Activated T-cell treated with anti-CD3 and anti-CD28 coated beads, Interleukin-2, amount 50 U/mL, for 72 hours (primary cell): ENCODE results near the gene RPL32. TPM values are rescaled to one million over a fixed set of nuclear protein-coding genes. Genes with fewer than 3 reads are reported as not detected.
A peak's percentile ranks its signal among the peaks of the same experiment; 100 is the strongest.

Experiments
- ATAC-seq, 2 donors: fragments of 150-1000 bp; cut with Tn5 transposase; replicated peaks in 1 of 2; 2 replicates each; pipeline ENCODE4 v1.10.0; 2021; ENCODE audit warnings: moderate library complexity in 2 of 2, mild to moderate bottlenecking in 1 of 2
- DNase-seq, 2 donors: peaks; one replicate each; pipeline ENCODE4 v3.0.0; 2021 to 2022; ENCODE audit warnings: mixed read lengths in 1 of 2
- H3K27ac Mint-ChIP-seq: one replicate; pipeline ENCODE4 v1.8.0; 2022; ENCODE audit warnings: mild to moderate bottlenecking, moderate library complexity, mixed read lengths
- H3K27me3 Mint-ChIP-seq: one replicate; pipeline ENCODE4 v1.8.0; 2022; ENCODE audit warnings: low read depth, mixed read lengths
- H3K36me3 Mint-ChIP-seq, 2 donors: one replicate each; pipeline ENCODE4 v1.8.0; 2022; ENCODE audit warnings: mixed read lengths in 2 of 2, mild to moderate bottlenecking in 1 of 2; ENCODE audit not compliant: insufficient read depth in 2 of 2
- H3K4me1 Mint-ChIP-seq: one replicate; pipeline ENCODE4 v1.8.0; 2022; ENCODE audit warnings: low read depth, mixed read lengths
- H3K4me3 Mint-ChIP-seq, 2 donors: one replicate each; pipeline ENCODE4 v1.8.0; 2022; ENCODE audit warnings: mild to moderate bottlenecking in 2 of 2, mixed read lengths in 2 of 2, moderate library complexity in 2 of 2
- H3K9me3 Mint-ChIP-seq, 2 donors: one replicate each; pipeline ENCODE4 v1.8.0; 2022; ENCODE audit warnings: mixed read lengths in 2 of 2
- total RNA-seq, 2 donors: library from RNA; stranded (reverse); gene quantifications; one replicate each; pipeline ENCODE4 v1.2.3, GENCODE V29; 2022

The RPL32 gene
- total RNA-seq, 2 donors from 2014 or later, result 2,781 to 2,931 TPM

- Mint-ChIP-seq H3K27me3 (no peaks in the 10 kb centered on the region), H3K36me3 (no peaks in the 10 kb centered on the region), H3K4me1 (no peaks in the 10 kb centered on the region), H3K27ac (no peak overlapping the region), H3K9me3 (no peaks in the 10 kb centered on the region), H3K4me3 (no peak overlapping the region)
- DNase-seq (no peak), ATAC-seq (no peak)
Observed at GRCh38 chr3:12818773-12819172, 22.6 kb downstream of the RPL32 start.

DNA sequence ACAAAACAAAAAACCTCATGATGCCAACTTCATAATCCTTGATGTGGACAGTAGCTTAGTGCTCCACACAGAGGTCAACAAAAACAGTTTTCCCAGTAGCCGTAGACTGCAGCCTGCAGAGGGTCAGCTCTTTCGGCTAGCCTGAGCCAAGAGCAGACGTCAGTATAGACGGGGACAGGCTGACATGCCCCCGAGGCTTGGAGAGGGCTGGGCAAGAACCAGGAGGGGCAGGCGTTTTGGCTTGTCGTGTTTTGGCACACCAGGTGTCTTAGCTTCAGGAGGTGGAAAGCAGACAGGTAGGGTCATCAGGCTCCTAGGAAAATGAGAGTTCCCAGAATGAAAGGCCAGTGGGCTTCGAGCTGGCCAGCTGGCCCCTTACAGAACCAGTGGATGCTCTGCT lies 23.1 kb downstream of the RPL32 start:
- Mint-ChIP-seq H3K36me3 (no peaks in the 10 kb centered on the region), H3K4me1 (no peaks in the 10 kb centered on the region), H3K27ac (no peak overlapping the region), H3K27me3 (no peaks in the 10 kb centered on the region), H3K9me3 (no peaks in the 10 kb centered on the region), H3K4me3 (no peak overlapping the region)
- ATAC-seq, result no peak
- no peak for DNase-seq

GRCh38 chr3:12817343-12817710 lies 24.0 kb downstream of the RPL32 start:
- H3K4me3 Mint-ChIP-seq, result no peak overlapping the region
- H3K9me3 Mint-ChIP-seq, result no peaks in the 10 kb centered on the region
- no peak for DNase-seq
- H3K27me3 Mint-ChIP-seq, result no peaks in the 10 kb centered on the region
- no peak overlapping the region for H3K27ac Mint-ChIP-seq
- no peak for ATAC-seq
- H3K4me1 Mint-ChIP-seq, result no peaks in the 10 kb centered on the region
- H3K36me3 Mint-ChIP-seq, result no peaks in the 10 kb centered on the region

GRCh38 chr3:12816521-12817342 lies 24.6 kb downstream of the RPL32 start:
- H3K36me3 Mint-ChIP-seq, result no peaks in the 10 kb centered on the region
- DNase-seq (no peak), ATAC-seq (no peak)
- H3K27me3 Mint-ChIP-seq, result no peaks in the 10 kb centered on the region
- no peak overlapping the region for H3K27ac Mint-ChIP-seq
- H3K4me1 Mint-ChIP-seq, result no peaks in the 10 kb centered on the region
- no peaks in the 10 kb centered on the region for H3K9me3 Mint-ChIP-seq
- no peak overlapping the region for H3K4me3 Mint-ChIP-seq

- H3K9me3 Mint-ChIP-seq, result no peaks in the 10 kb centered on the region
- no peak overlapping the region for H3K27ac Mint-ChIP-seq
- H3K4me1 Mint-ChIP-seq, result peaks cover 2% of the 10 kb centered on the region
- H3K36me3 Mint-ChIP-seq, result no peaks in the 10 kb centered on the region
- ATAC-seq, result no peak
- H3K4me3 Mint-ChIP-seq, result no peak overlapping the region
- no peak for DNase-seq
- no peaks in the 10 kb centered on the region for H3K27me3 Mint-ChIP-seq
Observed at GRCh38 chr3:12815719-12816118, 25.6 kb downstream of the RPL32 start.

DNA sequence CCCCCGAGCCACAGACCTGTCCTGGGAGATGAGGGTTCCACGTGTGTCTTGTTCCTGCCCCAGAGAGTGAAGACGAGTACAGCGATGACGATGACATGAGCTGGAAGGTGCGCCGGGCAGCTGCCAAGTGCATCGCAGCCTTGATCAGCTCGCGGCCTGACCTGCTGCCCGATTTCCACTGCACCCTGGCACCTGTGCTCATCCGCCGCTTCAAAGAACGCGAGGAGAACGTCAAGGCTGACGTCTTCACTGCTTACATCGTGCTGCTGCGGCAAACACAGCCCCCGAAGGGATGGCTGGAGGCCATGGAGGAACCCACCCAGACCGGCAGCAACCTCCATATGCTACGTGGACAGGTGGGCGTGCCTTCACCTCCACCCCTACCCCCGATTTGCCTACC lies 26.3 kb downstream of the RPL32 start:
- H3K4me3 Mint-ChIP-seq, result no peak overlapping the region
- H3K36me3 Mint-ChIP-seq, result no peaks in the 10 kb centered on the region
- no peak overlapping the region for H3K27ac Mint-ChIP-seq
- ATAC-seq (no peak), DNase-seq (no peak)
- H3K9me3 Mint-ChIP-seq, result no peaks in the 10 kb centered on the region
- peaks cover 6% of the 10 kb centered on the region for H3K4me1 Mint-ChIP-seq
- no peaks in the 10 kb centered on the region for H3K27me3 Mint-ChIP-seq

DNA sequence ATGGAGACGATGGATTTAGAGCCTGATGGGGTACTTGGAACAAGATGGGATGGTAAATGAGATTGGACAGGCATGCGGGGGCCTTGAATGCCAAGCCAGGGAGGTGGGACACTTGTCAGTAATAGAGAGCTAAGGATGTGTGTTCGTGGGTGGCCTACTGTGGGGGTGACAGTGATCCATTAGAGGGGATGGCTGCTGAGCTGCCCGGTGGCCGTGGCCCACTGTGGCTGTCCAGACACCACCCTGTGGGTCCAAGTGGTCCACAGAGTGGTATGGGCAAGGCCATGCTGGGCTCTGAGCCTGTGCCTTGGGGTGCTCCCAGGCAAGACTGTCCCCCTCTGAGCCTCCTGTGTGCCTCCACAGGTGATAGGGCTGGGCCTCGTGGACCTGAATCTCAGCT lies 27.4 kb downstream of the RPL32 start:
- Mint-ChIP-seq H3K9me3 (no peaks in the 10 kb centered on the region), H3K4me3 (no peak overlapping the region), H3K27me3 (no peaks in the 10 kb centered on the region), H3K36me3 (no peaks in the 10 kb centered on the region), H3K4me1 (peaks cover 6% of the 10 kb centered on the region), H3K27ac (no peak overlapping the region)
- ATAC-seq (no peak), DNase-seq (no peak)

- no peak overlapping the region for H3K27ac Mint-ChIP-seq
- no peak for ATAC-seq
- no peaks in the 10 kb centered on the region for H3K9me3 Mint-ChIP-seq
- H3K27me3 Mint-ChIP-seq, result no peaks in the 10 kb centered on the region
- H3K4me1 Mint-ChIP-seq, result peaks cover 6% of the 10 kb centered on the region
- no peaks in the 10 kb centered on the region for H3K36me3 Mint-ChIP-seq
- DNase-seq, result no peak
- no peak overlapping the region for H3K4me3 Mint-ChIP-seq
Observed at GRCh38 chr3:12812812-12813211, 28.6 kb downstream of the RPL32 start.

DNA sequence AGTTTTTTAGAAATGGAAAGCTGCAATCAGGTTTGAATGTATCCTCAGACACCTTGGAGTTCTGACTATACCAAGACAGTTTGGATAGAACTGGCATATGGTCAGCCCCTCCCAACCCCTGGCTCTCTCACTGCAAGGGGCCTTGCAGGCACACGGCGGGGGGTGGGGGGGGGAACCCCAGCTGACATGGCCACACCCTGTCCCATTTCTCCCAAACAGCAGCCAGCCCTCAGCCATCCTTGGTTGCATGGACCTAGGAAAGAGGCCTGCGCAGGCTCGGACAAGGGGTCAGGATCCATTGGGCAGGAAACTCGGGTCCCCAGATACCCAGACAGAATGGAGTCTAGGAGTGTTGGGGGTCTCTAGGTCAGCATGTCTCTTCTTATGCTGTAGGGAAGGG lies 30.4 kb downstream of the RPL32 start:
- no peak for ATAC-seq

DNA sequence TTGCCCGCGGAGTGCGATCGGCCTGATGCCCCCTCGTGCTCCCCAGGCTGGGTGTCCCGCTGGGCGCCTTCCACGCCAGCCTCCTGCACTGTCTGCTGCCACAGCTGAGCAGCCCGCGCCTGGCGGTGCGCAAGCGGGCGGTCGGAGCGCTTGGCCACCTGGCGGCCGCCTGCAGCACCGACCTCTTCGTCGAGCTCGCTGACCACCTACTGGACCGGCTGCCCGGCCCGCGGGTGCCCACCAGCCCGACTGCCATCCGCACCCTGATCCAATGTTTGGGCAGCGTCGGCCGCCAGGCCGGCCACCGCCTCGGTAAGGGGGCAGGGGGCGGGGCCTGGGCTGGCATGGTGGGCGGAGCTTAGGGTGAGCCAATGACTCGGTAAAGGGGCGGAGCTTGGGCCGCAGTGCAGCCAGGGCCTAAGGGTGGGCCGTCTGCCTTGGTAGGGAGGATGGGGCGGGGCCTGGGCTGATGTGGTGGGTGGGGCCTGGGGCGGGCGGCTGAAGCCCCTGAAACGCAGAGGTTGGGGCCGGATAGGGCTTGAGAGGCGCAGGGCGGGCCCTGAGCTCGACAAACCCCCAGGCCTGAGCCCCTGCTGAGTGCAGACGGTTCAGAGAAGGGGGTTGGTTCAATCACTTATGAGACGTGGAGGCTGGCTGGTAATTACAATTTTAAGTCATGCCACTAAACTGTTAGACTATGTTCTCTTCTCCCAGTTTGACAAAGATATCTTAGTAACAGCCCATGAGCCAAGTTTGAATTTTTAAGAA lies 31.2 kb downstream of the RPL32 start:
- Mint-ChIP-seq H3K9me3 (no peaks in the 10 kb centered on the region), H3K4me3 (peak overlapping the region; percentile 56 to 68), H3K4me1 (peaks cover 6% of the 10 kb centered on the region), H3K27ac (no peak overlapping the region), H3K36me3 (no peaks in the 10 kb centered on the region), H3K27me3 (no peaks in the 10 kb centered on the region)
- DNase-seq (peak; percentile 95 to 97), ATAC-seq (peak; percentile 99)

More for the DNA sequence above, 30.4 kb downstream of the RPL32 start:
- Mint-ChIP-seq H3K4me3 (peak overlapping the region; percentile 56 to 68), H3K9me3 (no peaks in the 10 kb centered on the region), H3K27ac (no peak overlapping the region), H3K4me1 (peaks cover 6% of the 10 kb centered on the region), H3K27me3 (no peaks in the 10 kb centered on the region), H3K36me3 (no peaks in the 10 kb centered on the region)
- no peak for DNase-seq

GRCh38 chr3:12809435-12809834 lies 31.9 kb downstream of the RPL32 start:
- no peaks in the 10 kb centered on the region for H3K27me3 Mint-ChIP-seq
- H3K27ac Mint-ChIP-seq, result no peak overlapping the region
- H3K4me1 Mint-ChIP-seq, result peaks cover 6% of the 10 kb centered on the region
- H3K36me3 Mint-ChIP-seq, result no peaks in the 10 kb centered on the region
- H3K9me3 Mint-ChIP-seq, result no peaks in the 10 kb centered on the region
- ATAC-seq (no peak), DNase-seq (no peak)
- peak overlapping the region; percentile 56 to 68 for H3K4me3 Mint-ChIP-seq

GRCh38 chr3:12809001-12809400 lies 32.4 kb downstream of the RPL32 start:
- no peaks in the 10 kb centered on the region for H3K27me3 Mint-ChIP-seq
- DNase-seq, result no peak
- no peaks in the 10 kb centered on the region for H3K9me3 Mint-ChIP-seq
- no peak for ATAC-seq
- peaks cover 6% of the 10 kb centered on the region for H3K4me1 Mint-ChIP-seq
- no peak overlapping the region for H3K27ac Mint-ChIP-seq
- H3K36me3 Mint-ChIP-seq, result no peaks in the 10 kb centered on the region
- H3K4me3 Mint-ChIP-seq, result peak overlapping the region; percentile 33 to 68

- Mint-ChIP-seq H3K27me3 (no peaks in the 10 kb centered on the region), H3K36me3 (no peaks in the 10 kb centered on the region), H3K9me3 (no peaks in the 10 kb centered on the region), H3K4me1 (peaks cover 6% of the 10 kb centered on the region), H3K27ac (no peak overlapping the region), H3K4me3 (peak overlapping the region in 1 of 2 donors; percentile 3)
- DNase-seq, result no peak
- no peak for ATAC-seq
Observed at GRCh38 chr3:12808587-12808986, 32.8 kb downstream of the RPL32 start.
